HEK293 (cell line): ENCODE measurements around the gene MATN3.

ENCODE experiments used
- FEZF1 ChIP-seq: fragments of 450-650 bp; formaldehyde crosslinking; IDR thresholded peaks from 2 replicates; pipeline ENCODE4 v1.5.1; 2016; ENCODE audit warnings: missing biosample characterization, missing genetic modification characterization
- HOXC10 ChIP-seq: sonication (generic); formaldehyde crosslinking; IDR thresholded peaks from 2 replicates; pipeline ENCODE4 v1.8.1; 2023; ENCODE audit warnings: mild to moderate bottlenecking, missing genetic modification reagents
- IKZF3 ChIP-seq: fragments of 450-650 bp; IDR thresholded peaks from 2 replicates; pipeline ENCODE4 v1.5.0; 2018; ENCODE audit warnings: missing biosample characterization, mild to moderate bottlenecking, missing genetic modification characterization, moderate library complexity
- KLF16 ChIP-seq: fragments of 450-650 bp; formaldehyde crosslinking; IDR thresholded peaks from 2 replicates; pipeline ENCODE4 v1.5.1; 2017; ENCODE audit warnings: missing biosample characterization, missing genetic modification characterization
- KLF9 ChIP-seq: fragments of 450-650 bp; formaldehyde crosslinking; IDR thresholded peaks from 2 replicates; pipeline ENCODE4 v1.5.1; 2016; ENCODE audit warnings: missing biosample characterization, missing genetic modification characterization, low read depth
- SETDB1 ChIP-seq: IDR thresholded peaks from one replicate; pipeline ENCODE4 v1.6.1; 2017; ENCODE audit warnings: mild to moderate bottlenecking, low read length, moderate library complexity, mixed read lengths; ENCODE audit not compliant: insufficient read length
- SP3 ChIP-seq: fragments of 450-650 bp; formaldehyde crosslinking; IDR thresholded peaks from 2 replicates; pipeline ENCODE4 v1.5.1; 2016; ENCODE audit warnings: missing biosample characterization, missing genetic modification characterization
- ZBTB20 ChIP-seq: fragments of 450-650 bp; formaldehyde crosslinking; IDR thresholded peaks from 2 replicates; pipeline ENCODE4 v1.5.1; 2016; ENCODE audit warnings: missing biosample characterization, missing genetic modification characterization
- ZBTB21 ChIP-seq: fragments of 450-650 bp; formaldehyde crosslinking; IDR thresholded peaks from 2 replicates; pipeline ENCODE4 v1.5.1; 2017; ENCODE audit warnings: missing biosample characterization, missing genetic modification characterization
- ZBTB48 ChIP-seq: fragments of 450-650 bp; formaldehyde crosslinking; IDR thresholded peaks from 2 replicates; pipeline ENCODE4 v1.5.1; 2016; ENCODE audit warnings: missing biosample characterization, missing genetic modification characterization
- ZEB2 ChIP-seq: fragments of 450-650 bp; formaldehyde crosslinking; IDR thresholded peaks from 2 replicates; pipeline ENCODE4 v1.5.1; 2016; ENCODE audit warnings: missing biosample characterization, missing genetic modification characterization
- ZFHX2 ChIP-seq: fragments of 450-650 bp; formaldehyde crosslinking; conservative IDR thresholded peaks from 2 replicates; pipeline ENCODE4 v1.5.1; 2016; ENCODE audit warnings: missing biosample characterization, missing genetic modification characterization
- ZNF112 ChIP-seq: fragments of 450-650 bp; formaldehyde crosslinking; IDR thresholded peaks from 2 replicates; pipeline ENCODE4 v1.5.0; 2017; ENCODE audit warnings: missing biosample characterization, missing genetic modification characterization
- ZNF184 ChIP-seq: fragments of 450-650 bp; IDR thresholded peaks from 2 replicates; pipeline ENCODE4 v1.5.1; 2018; ENCODE audit warnings: missing biosample characterization, mild to moderate bottlenecking, missing genetic modification characterization
- ZNF2 ChIP-seq: fragments of 450-650 bp; formaldehyde crosslinking; IDR thresholded peaks from 2 replicates; pipeline ENCODE4 v1.5.1; 2016; ENCODE audit warnings: missing biosample characterization, missing genetic modification characterization
- ZNF449 ChIP-seq: fragments of 450-650 bp; formaldehyde crosslinking; IDR thresholded peaks from 2 replicates; pipeline ENCODE4 v1.5.1; 2017; ENCODE audit warnings: missing biosample characterization, mild to moderate bottlenecking, missing genetic modification characterization, moderate library complexity
- ZNF626 ChIP-seq: fragments of 450-650 bp; sonication (Bioruptor Pico); formaldehyde crosslinking; IDR thresholded peaks from 2 replicates; pipeline ENCODE4 v1.5.1; 2018; ENCODE audit warnings: missing biosample characterization, missing genetic modification characterization, inconsistent platforms
- ZNF692 ChIP-seq: fragments of 450-650 bp; formaldehyde crosslinking; IDR thresholded peaks from 2 replicates; pipeline ENCODE4 v1.5.1; 2016; ENCODE audit warnings: missing biosample characterization, missing genetic modification characterization
- ZNF76 ChIP-seq: fragments of 450-650 bp; formaldehyde crosslinking; IDR thresholded peaks from 2 replicates; pipeline ENCODE4; 2016; ENCODE audit warnings: low read depth, missing biosample characterization, missing genetic modification characterization, borderline replicate concordance
- ZNF791 ChIP-seq: fragments of 450-650 bp; formaldehyde crosslinking; IDR thresholded peaks from 2 replicates; pipeline ENCODE4 v1.5.1; 2016; ENCODE audit warnings: missing biosample characterization, missing genetic modification characterization
- ZNF837 ChIP-seq: fragments of 450-650 bp; formaldehyde crosslinking; IDR thresholded peaks from 2 replicates; pipeline ENCODE4 v1.5.1; 2016; ENCODE audit warnings: missing biosample characterization, missing genetic modification characterization
- TF ChIP-seq, protein P1 (sequence below): fragments of 450-650 bp; formaldehyde crosslinking; IDR thresholded peaks from 2 replicates; pipeline ENCODE4 v1.5.1; 2016; ENCODE audit warnings: missing biosample characterization, missing genetic modification characterization
- TF ChIP-seq, protein P2 (sequence below): sonication (generic); formaldehyde crosslinking; IDR thresholded peaks from 2 replicates; pipeline ENCODE4 v1.8.1; 2022; ENCODE audit warnings: mild to moderate bottlenecking, moderate library complexity, missing genetic modification reagents
- TF ChIP-seq, protein P3 (sequence below): fragments of 450-650 bp; formaldehyde crosslinking; IDR thresholded peaks from 2 replicates; pipeline ENCODE4 v1.5.1; 2016; ENCODE audit warnings: missing biosample characterization, missing genetic modification characterization
- TF ChIP-seq, protein P4 (sequence below): fragments of 450-650 bp; formaldehyde crosslinking; IDR thresholded peaks from 2 replicates; pipeline ENCODE4 v1.5.1; 2016; ENCODE audit warnings: missing biosample characterization, missing genetic modification characterization
- TF ChIP-seq, protein P5 (sequence below): fragments of 450-650 bp; IDR thresholded peaks from 2 replicates; pipeline ENCODE4 v1.5.1; 2018; ENCODE audit warnings: missing biosample characterization, missing genetic modification characterization

The MATN3 gene

GRCh38 chr2:20051532-20052228 is 39.2 kb upstream of the MATN3 start, which contains the start of gene LAPTM4A (continued):
- no peak for TF ChIP-seq ZNF626 (tag by site-specific recombination)
- TF ChIP-seq SP3, result peak; percentile 93
- TF ChIP-seq, protein P1, sequence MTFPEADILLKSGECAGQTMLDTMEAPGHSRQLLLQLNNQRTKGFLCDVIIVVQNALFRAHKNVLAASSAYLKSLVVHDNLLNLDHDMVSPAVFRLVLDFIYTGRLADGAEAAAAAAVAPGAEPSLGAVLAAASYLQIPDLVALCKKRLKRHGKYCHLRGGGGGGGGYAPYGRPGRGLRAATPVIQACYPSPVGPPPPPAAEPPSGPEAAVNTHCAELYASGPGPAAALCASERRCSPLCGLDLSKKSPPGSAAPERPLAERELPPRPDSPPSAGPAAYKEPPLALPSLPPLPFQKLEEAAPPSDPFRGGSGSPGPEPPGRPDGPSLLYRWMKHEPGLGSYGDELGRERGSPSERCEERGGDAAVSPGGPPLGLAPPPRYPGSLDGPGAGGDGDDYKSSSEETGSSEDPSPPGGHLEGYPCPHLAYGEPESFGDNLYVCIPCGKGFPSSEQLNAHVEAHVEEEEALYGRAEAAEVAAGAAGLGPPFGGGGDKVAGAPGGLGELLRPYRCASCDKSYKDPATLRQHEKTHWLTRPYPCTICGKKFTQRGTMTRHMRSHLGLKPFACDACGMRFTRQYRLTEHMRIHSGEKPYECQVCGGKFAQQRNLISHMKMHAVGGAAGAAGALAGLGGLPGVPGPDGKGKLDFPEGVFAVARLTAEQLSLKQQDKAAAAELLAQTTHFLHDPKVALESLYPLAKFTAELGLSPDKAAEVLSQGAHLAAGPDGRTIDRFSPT (tag by site-specific recombination), result peak; percentile 65
- TF ChIP-seq, protein P2, sequence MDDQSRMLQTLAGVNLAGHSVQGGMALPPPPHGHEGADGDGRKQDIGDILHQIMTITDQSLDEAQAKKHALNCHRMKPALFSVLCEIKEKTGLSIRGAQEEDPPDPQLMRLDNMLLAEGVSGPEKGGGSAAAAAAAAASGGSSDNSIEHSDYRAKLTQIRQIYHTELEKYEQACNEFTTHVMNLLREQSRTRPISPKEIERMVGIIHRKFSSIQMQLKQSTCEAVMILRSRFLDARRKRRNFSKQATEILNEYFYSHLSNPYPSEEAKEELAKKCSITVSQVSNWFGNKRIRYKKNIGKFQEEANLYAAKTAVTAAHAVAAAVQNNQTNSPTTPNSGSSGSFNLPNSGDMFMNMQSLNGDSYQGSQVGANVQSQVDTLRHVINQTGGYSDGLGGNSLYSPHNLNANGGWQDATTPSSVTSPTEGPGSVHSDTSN, result 0 out of 2 replicates have a peak, but pooled peaks have one; percentile 23
- peak; percentile 22; the same call in 1 of the 2 replicates for TF ChIP-seq ZNF76
- TF ChIP-seq, protein P3, sequence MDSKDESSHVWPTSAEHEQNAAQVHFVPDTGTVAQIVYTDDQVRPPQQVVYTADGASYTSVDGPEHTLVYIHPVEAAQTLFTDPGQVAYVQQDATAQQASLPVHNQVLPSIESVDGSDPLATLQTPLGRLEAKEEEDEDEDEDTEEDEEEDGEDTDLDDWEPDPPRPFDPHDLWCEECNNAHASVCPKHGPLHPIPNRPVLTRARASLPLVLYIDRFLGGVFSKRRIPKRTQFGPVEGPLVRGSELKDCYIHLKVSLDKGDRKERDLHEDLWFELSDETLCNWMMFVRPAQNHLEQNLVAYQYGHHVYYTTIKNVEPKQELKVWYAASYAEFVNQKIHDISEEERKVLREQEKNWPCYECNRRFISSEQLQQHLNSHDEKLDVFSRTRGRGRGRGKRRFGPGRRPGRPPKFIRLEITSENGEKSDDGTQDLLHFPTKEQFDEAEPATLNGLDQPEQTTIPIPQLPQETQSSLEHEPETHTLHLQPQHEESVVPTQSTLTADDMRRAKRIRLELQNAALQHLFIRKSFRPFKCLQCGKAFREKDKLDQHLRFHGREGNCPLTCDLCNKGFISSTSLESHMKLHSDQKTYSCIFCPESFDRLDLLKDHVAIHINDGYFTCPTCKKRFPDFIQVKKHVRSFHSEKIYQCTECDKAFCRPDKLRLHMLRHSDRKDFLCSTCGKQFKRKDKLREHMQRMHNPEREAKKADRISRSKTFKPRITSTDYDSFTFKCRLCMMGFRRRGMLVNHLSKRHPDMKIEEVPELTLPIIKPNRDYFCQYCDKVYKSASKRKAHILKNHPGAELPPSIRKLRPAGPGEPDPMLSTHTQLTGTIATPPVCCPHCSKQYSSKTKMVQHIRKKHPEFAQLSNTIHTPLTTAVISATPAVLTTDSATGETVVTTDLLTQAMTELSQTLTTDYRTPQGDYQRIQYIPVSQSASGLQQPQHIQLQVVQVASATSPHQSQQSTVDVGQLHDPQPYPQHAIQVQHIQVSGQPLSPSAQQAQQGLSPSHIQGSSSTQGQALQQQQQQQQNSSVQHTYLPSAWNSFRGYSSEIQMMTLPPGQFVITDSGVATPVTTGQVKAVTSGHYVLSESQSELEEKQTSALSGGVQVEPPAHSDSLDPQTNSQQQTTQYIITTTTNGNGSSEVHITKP, result peak; percentile 60
- 0 out of 2 replicates have a peak, but pooled peaks have one; percentile 25 for TF ChIP-seq HOXC10 (CRISPR knock-in tag)
- 0 out of 2 replicates have a peak, but pooled peaks have one; percentile 46 for TF ChIP-seq ZEB2 (tag by site-specific recombination)
- no peak for TF ChIP-seq ZNF791 (tag by site-specific recombination)
- TF ChIP-seq KLF9 (tag by site-specific recombination), result peak; percentile 77
- no peak for TF ChIP-seq ZNF837 (tag by site-specific recombination)
- TF ChIP-seq, protein P4, sequence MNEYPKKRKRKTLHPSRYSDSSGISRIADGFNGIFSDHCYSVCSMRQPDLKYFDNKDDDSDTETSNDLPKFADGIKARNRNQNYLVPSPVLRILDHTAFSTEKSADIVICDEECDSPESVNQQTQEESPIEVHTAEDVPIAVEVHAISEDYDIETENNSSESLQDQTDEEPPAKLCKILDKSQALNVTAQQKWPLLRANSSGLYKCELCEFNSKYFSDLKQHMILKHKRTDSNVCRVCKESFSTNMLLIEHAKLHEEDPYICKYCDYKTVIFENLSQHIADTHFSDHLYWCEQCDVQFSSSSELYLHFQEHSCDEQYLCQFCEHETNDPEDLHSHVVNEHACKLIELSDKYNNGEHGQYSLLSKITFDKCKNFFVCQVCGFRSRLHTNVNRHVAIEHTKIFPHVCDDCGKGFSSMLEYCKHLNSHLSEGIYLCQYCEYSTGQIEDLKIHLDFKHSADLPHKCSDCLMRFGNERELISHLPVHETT (tag by site-specific recombination), result 0 out of 2 replicates have a peak, but pooled peaks have one; percentile 20
- no peak for TF ChIP-seq ZNF112
- TF ChIP-seq ZNF184 (tag by site-specific recombination), result no peak
- TF ChIP-seq ZFHX2 (tag by site-specific recombination), result peak; percentile 22; the same call in 1 of the 2 replicates
- TF ChIP-seq KLF16 (tag by site-specific recombination), result peak; percentile 73; the same call in 1 of the 2 replicates
- peak; percentile 73 for TF ChIP-seq FEZF1 (tag by site-specific recombination)
- no peak; the same call in 1 of the 2 replicates for TF ChIP-seq ZNF692 (tag by site-specific recombination)
- TF ChIP-seq ZNF449 (tag by site-specific recombination), result peak; percentile 74; the same call in 1 of the 2 replicates
- peak; percentile 62 for TF ChIP-seq ZBTB48 (tag by site-specific recombination)
- TF ChIP-seq ZNF2, result 0 out of 2 replicates have a peak, but pooled peaks have one; percentile 53
- TF ChIP-seq ZBTB20 (tag by site-specific recombination), result peak; percentile 92
- TF ChIP-seq IKZF3 (tag by site-specific recombination), result peak; percentile 88
- TF ChIP-seq SETDB1, result no peak
- TF ChIP-seq ZBTB21 (tag by site-specific recombination), result peak; percentile 66
- TF ChIP-seq, protein P5, sequence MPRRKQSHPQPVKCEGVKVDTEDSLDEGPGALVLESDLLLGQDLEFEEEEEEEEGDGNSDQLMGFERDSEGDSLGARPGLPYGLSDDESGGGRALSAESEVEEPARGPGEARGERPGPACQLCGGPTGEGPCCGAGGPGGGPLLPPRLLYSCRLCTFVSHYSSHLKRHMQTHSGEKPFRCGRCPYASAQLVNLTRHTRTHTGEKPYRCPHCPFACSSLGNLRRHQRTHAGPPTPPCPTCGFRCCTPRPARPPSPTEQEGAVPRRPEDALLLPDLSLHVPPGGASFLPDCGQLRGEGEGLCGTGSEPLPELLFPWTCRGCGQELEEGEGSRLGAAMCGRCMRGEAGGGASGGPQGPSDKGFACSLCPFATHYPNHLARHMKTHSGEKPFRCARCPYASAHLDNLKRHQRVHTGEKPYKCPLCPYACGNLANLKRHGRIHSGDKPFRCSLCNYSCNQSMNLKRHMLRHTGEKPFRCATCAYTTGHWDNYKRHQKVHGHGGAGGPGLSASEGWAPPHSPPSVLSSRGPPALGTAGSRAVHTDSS (tag by site-specific recombination), result no peak
